Esophagus muscularis mucosa (tissue), 4 donors: ENCODE measurements around the gene NEK11. TPM values are rescaled to one million over a fixed set of nuclear protein-coding genes. Genes with fewer than 3 reads are reported as not detected.

Source experiments
- DNase-seq: peaks from one replicate; pipeline ENCODE4 v3.0.0-alpha.2; 2017; ENCODE audit errors: extremely low spot score
- H3K27ac ChIP-seq, 4 donors: fragments of 200-600 bp; sonication (generic); replicated peaks in 1 of 4; 1 replicate in 3 of 4; 2 replicates in 1 of 4; pipeline ENCODE4 v1.5.1; 2016 to 2019; ENCODE audit warnings: mild to moderate bottlenecking in 1 of 4
- H3K27me3 ChIP-seq, 4 donors: fragments of 200-600 bp; sonication (generic); one replicate each; pipeline versions ENCODE4 v1.5.1 to v1.6.0; 2016 to 2019
- H3K36me3 ChIP-seq, 4 donors: fragments of 200-600 bp; sonication (generic); one replicate each; pipeline ENCODE4 v1.5.1; 2016 to 2019
- H3K4me1 ChIP-seq, 4 donors: fragments of 200-600 bp; sonication (generic); one replicate each; pipeline ENCODE4 v1.5.1; 2016 to 2019
- H3K4me3 ChIP-seq, 4 donors: fragments of 200-600 bp; sonication (generic); 1 replicate in 2 of 4; 2 replicates in 2 of 4; pipeline ENCODE4 v1.5.1; 2016 to 2019; ENCODE audit warnings: mild to moderate bottlenecking in 4 of 4, moderate library complexity in 1 of 4
- H3K9me3 ChIP-seq, 4 donors: fragments of 200-600 bp; sonication (generic); 1 replicate in 3 of 4; 2 replicates in 1 of 4; pipeline ENCODE4 v1.5.1; 2016 to 2019
- CTCF ChIP-seq, 3 experiments: fragments of 200-600 bp in 2 of 3; fragments of 450-650 bp in 1 of 3; sonication (generic) in 2 of 3; IDR thresholded peaks; one replicate each; pipeline ENCODE4 v1.5.1; 2017 to 2019; ENCODE audit warnings: antibody characterized with exemption in 3 of 3, mild to moderate bottlenecking in 2 of 3, moderate library complexity in 1 of 3
- EP300 ChIP-seq: sonication (generic); formaldehyde crosslinking; IDR thresholded peaks from one replicate; pipeline ENCODE4 v1.6.1; 2017; ENCODE audit warnings: antibody characterized with exemption
- POLR2A ChIP-seq: fragments of 450-650 bp; IDR thresholded peaks from one replicate; pipeline ENCODE4 v1.6.1; 2017; ENCODE audit warnings: antibody characterized with exemption, moderate library complexity, mild to moderate bottlenecking, low read depth
- POLR2AphosphoS5 ChIP-seq, 2 donors: sonication (generic); formaldehyde crosslinking; IDR thresholded peaks; one replicate each; pipeline ENCODE4 v1.6.1; 2017; ENCODE audit warnings: antibody characterized with exemption in 2 of 2
- WGBS: methylation state at CpG from one replicate; pipeline ENCODE4 v1.1.5; 2018; 5-methylcytosine and 5-hydroxymethylcytosine counted together
- intact Hi-C: fragments of 100-400 bp; cut with DNase I; formaldehyde crosslinking; loops from one replicate; pipeline ENCODE4 v1.15.1; 2023
- total RNA-seq, 4 donors: library from RNA; depleted of rRNA; stranded (reverse); fragments of >200 nt; gene quantifications; one replicate each; pipeline versions ENCODE4 v1.1.0 to v1.2.1, GENCODE V29; 2016

The NEK11 gene
- total RNA-seq, 4 donors from 2014 or later, result 5.4 to 12.0 (median 6.8) TPM

- no peaks in the 10 kb centered on the region for H3K9me3 ChIP-seq
- H3K4me3 ChIP-seq, result no peak overlapping the region
- H3K27ac ChIP-seq, result no peak overlapping the region
- TF ChIP-seq POLR2A (no peak), EP300 (no peak), POLR2AphosphoS5 (IDR thresholded peaks at IDR 0.05) (no peak), CTCF (IDR thresholded peaks at IDR 0.05) (no peak)
- H3K4me1 ChIP-seq, result no peaks in the 10 kb centered on the region
- intact Hi-C loops, result no loop called here
- 93% methylated on average over 5 of the region's 5 CpGs for WGBS
- H3K27me3 ChIP-seq, result no peaks in the 10 kb centered on the region
- H3K36me3 ChIP-seq, result peaks cover 0 to 40% (median 27%) of the 10 kb centered on the region in 4 donors
- no peak for DNase-seq
Measured at GRCh38 chr3:130991126-130991525, 35.6 kb upstream of the NEK11 start.

GRCh38 chr3:130992344-130992743, 34.3 kb upstream of the NEK11 start:
- H3K27ac ChIP-seq, result no peak overlapping the region
- intact Hi-C loops, result no loop called here
- H3K27me3 ChIP-seq, result no peaks in the 10 kb centered on the region
- H3K9me3 ChIP-seq, result no peaks in the 10 kb centered on the region
- no peaks in the 10 kb centered on the region for H3K4me1 ChIP-seq
- 75% methylated on average over 3 of the region's 3 CpGs for WGBS
- TF ChIP-seq CTCF (IDR thresholded peaks at IDR 0.05) (no peak), POLR2AphosphoS5 (IDR thresholded peaks at IDR 0.05) (no peak), EP300 (no peak), POLR2A (no peak)
- H3K4me3 ChIP-seq, result no peak overlapping the region
- H3K36me3 ChIP-seq, result peaks cover 0 to 50% (median 33%) of the 10 kb centered on the region in 4 donors
- no peak for DNase-seq

GRCh38 chr3:130997289-130997688, 29.4 kb upstream of the NEK11 start:
- intact Hi-C loops, result no loop called here
- H3K27me3 ChIP-seq, result no peaks in the 10 kb centered on the region
- 89% methylated on average over 7 of the region's 7 CpGs for whole genome bisulfite sequencing
- H3K27ac ChIP-seq, result no peak overlapping the region
- TF ChIP-seq POLR2A (no peak), POLR2AphosphoS5 (IDR thresholded peaks at IDR 0.05) (no peak), CTCF (IDR thresholded peaks at IDR 0.05) (no peak)
- DNase-seq, result no peak
- no peaks in the 10 kb centered on the region for H3K4me1 ChIP-seq
- no peak overlapping the region for H3K4me3 ChIP-seq
- no peaks in the 10 kb centered on the region for H3K9me3 ChIP-seq
- peaks cover 0 to 82% (median 40%) of the 10 kb centered on the region in 4 donors for H3K36me3 ChIP-seq

- no peaks in the 10 kb centered on the region for H3K9me3 ChIP-seq
- no peaks in the 10 kb centered on the region for H3K4me1 ChIP-seq
- no peak overlapping the region for H3K27ac ChIP-seq
- no peak for TF ChIP-seq CTCF (IDR thresholded peaks at IDR 0.05)
- H3K36me3 ChIP-seq, result peaks cover 0 to 80% (median 31%) of the 10 kb centered on the region in 4 donors
- 80% methylated on average over 1 of the region's 1 CpG for WGBS
- intact Hi-C loops, result no loop called here
- no peak overlapping the region for H3K4me3 ChIP-seq
- no peaks in the 10 kb centered on the region for H3K27me3 ChIP-seq
- no peak for DNase-seq
Measured at GRCh38 chr3:131001071-131001470, 25.6 kb upstream of the NEK11 start.

GRCh38 chr3:131004603-131005002, 22.1 kb upstream of the NEK11 start:
- Histone ChIP-seq H3K36me3 (peaks cover 0 to 70% (median 32%) of the 10 kb centered on the region in 4 donors), H3K27ac (no peak overlapping the region), H3K4me3 (no peak overlapping the region), H3K9me3 (no peaks in the 10 kb centered on the region), H3K27me3 (no peaks in the 10 kb centered on the region), H3K4me1 (no peaks in the 10 kb centered on the region)
- DNase-seq, result no peak
- intact Hi-C loops, result no loop called here
- TF ChIP-seq POLR2AphosphoS5 (IDR thresholded peaks at IDR 0.05) (no peak), EP300 (no peak), CTCF (IDR thresholded peaks at IDR 0.05) (no peak), POLR2A (no peak)
- WGBS, result 94% methylated on average over 1 of the region's 1 CpG
